Peyer's patch (tissue), 4 donors: ENCODE data around the gene CCDC9B.

Experiments
- POLR2A ChIP-seq, 2 donors: fragments of 450-650 bp; IDR thresholded peaks; one replicate each; pipeline ENCODE4 v1.5.1; 2017; ENCODE audit warnings: antibody characterized with exemption in 2 of 2, mild to moderate bottlenecking in 2 of 2, moderate library complexity in 2 of 2
- TF ChIP-seq, protein P1 (sequence below), 6 experiments: fragments of 450-650 bp in 4 of 6; fragments of 200-600 bp in 2 of 6; sonication (generic) in 1 of 6; IDR thresholded peaks; one replicate each; pipeline ENCODE4 v1.5.1; 2017 to 2019; ENCODE audit warnings: antibody characterized with exemption in 6 of 6, mild to moderate bottlenecking in 3 of 6, moderate library complexity in 1 of 6

GRCh38 chr15:40285151-40285550, 55.6 kb downstream of the CCDC9B start:
- TF ChIP-seq, protein P1, sequence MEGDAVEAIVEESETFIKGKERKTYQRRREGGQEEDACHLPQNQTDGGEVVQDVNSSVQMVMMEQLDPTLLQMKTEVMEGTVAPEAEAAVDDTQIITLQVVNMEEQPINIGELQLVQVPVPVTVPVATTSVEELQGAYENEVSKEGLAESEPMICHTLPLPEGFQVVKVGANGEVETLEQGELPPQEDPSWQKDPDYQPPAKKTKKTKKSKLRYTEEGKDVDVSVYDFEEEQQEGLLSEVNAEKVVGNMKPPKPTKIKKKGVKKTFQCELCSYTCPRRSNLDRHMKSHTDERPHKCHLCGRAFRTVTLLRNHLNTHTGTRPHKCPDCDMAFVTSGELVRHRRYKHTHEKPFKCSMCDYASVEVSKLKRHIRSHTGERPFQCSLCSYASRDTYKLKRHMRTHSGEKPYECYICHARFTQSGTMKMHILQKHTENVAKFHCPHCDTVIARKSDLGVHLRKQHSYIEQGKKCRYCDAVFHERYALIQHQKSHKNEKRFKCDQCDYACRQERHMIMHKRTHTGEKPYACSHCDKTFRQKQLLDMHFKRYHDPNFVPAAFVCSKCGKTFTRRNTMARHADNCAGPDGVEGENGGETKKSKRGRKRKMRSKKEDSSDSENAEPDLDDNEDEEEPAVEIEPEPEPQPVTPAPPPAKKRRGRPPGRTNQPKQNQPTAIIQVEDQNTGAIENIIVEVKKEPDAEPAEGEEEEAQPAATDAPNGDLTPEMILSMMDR (IDR thresholded peaks at IDR 0.05), result no peak
- no peak for TF ChIP-seq POLR2A (IDR thresholded peaks at IDR 0.05)
